SU-DHL-6 (cell line): ENCODE results near the gene ACTN1.

ENCODE experiments used
- H2AFZ ChIP-seq: fragments of 200-600 bp; sonication (generic); 2 replicates; pipeline ENCODE4 v1.6.1; 2014; ENCODE audit warnings: low read depth, mild to moderate bottlenecking, moderate library complexity, mixed read lengths, antibody characterized with exemption, low read length; ENCODE audit not compliant: severe bottlenecking
- H3F3A ChIP-seq: fragments of 200-600 bp; shearing (Covaris generic); 2 replicates; pipeline ENCODE4 v1.6.0; 2016; ENCODE audit warnings: antibody characterized with exemption, mild to moderate bottlenecking; ENCODE audit not compliant: insufficient read depth
- H3K27ac ChIP-seq: fragments of 200-600 bp; sonication (generic); 2 replicates; pipeline ENCODE4 v1.5.1; 2016; ENCODE audit warnings: low read depth, mild to moderate bottlenecking, low read length, moderate library complexity, mixed read lengths
- H3K27me3 ChIP-seq: fragments of 200-600 bp; sonication (generic), shearing (Covaris generic); 2 replicates; pipeline ENCODE4 v1.6.0; 2014; ENCODE audit warnings: mild to moderate bottlenecking, low read length
- H3K36me3 ChIP-seq: fragments of 200-600 bp; sonication (generic); 2 replicates; pipeline ENCODE4 v1.6.1; 2014; ENCODE audit warnings: mild to moderate bottlenecking, low read length, mixed read lengths
- H3K4me2 ChIP-seq: fragments of 300-600, 200-600 bp; shearing (Covaris generic), sonication (generic); 2 replicates; pipeline ENCODE4 v1.6.0; 2014; ENCODE audit warnings: low read length, low read depth, mild to moderate bottlenecking; ENCODE audit not compliant: poor library complexity, severe bottlenecking
- H3K4me3 ChIP-seq: fragments of 200-600 bp; sonication (generic); 2 replicates; pipeline ENCODE4 v1.5.1; 2014; ENCODE audit warnings: antibody characterized with exemption, low read length, mild to moderate bottlenecking, mixed read lengths; ENCODE audit not compliant: insufficient read depth, poor library complexity, severe bottlenecking
- H3K79me2 ChIP-seq: fragments of 200-600 bp; sonication (generic); 2 replicates; pipeline ENCODE4 v1.6.1; 2014; ENCODE audit warnings: mild to moderate bottlenecking, low read length, moderate library complexity; ENCODE audit not compliant: insufficient read depth
- H3K9ac ChIP-seq: fragments of 200-600 bp; sonication (generic); 2 replicates; pipeline ENCODE4 v1.7.0; 2014; ENCODE audit warnings: mild to moderate bottlenecking, low read length
- H3K9me2 ChIP-seq: fragments of 200-600 bp; sonication (generic); replicated peaks from 2 replicates; pipeline ENCODE4 v1.6.1; 2014; ENCODE audit warnings: low read length; ENCODE audit not compliant: insufficient read depth
- H3K9me3 ChIP-seq: fragments of 200-600 bp; sonication (generic); 2 replicates; pipeline ENCODE4 v1.6.1; 2014; ENCODE audit warnings: low read length, mixed read lengths; ENCODE audit not compliant: insufficient read depth
- H4K20me1 ChIP-seq: fragments of 200-600 bp; sonication (generic); 2 replicates; pipeline ENCODE4 v1.6.1; 2014; ENCODE audit warnings: low read depth, mild to moderate bottlenecking, antibody characterized with exemption, low read length, moderate library complexity, mixed read lengths
- EZH2phosphoT487 ChIP-seq: fragments of 200-600 bp; sonication (generic), shearing (Covaris generic); conservative IDR thresholded peaks from 2 replicates; pipeline ENCODE4 v1.6.1; 2018; ENCODE audit warnings: mild to moderate bottlenecking, antibody characterized with exemption, low read length, moderate library complexity, mixed read lengths
- TF ChIP-seq, protein P1 (sequence below): fragments of 200-600 bp; sonication (generic); IDR thresholded peaks from one replicate; pipeline ENCODE4 v1.5.1; 2017; ENCODE audit warnings: antibody characterized with exemption, mild to moderate bottlenecking, low read length, moderate library complexity; ENCODE audit not compliant: insufficient read depth, poor library complexity, severe bottlenecking

ACTN1 gene

DNA sequence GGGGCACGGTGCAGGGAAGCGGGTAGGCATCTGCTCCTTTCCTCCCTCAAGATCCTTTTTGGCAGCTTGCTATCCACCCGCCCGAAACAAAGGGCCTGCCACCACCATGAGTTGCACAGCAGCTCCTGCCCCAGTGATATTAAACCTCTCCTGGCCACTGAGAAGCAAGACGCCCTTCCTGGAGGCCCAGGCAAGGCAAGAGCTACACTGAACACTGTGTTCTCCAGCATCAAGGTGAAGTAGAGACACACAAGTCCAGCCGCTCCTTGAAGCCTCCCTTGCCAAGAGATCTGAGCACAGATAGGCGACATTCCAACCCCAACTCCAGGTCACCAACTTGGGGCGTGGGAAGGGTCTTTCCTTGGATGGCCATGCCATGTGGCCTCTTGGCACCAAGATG is 70.9 kb downstream of the ACTN1 start:
- no peak for TF ChIP-seq EZH2phosphoT487
- TF ChIP-seq, protein P1, sequence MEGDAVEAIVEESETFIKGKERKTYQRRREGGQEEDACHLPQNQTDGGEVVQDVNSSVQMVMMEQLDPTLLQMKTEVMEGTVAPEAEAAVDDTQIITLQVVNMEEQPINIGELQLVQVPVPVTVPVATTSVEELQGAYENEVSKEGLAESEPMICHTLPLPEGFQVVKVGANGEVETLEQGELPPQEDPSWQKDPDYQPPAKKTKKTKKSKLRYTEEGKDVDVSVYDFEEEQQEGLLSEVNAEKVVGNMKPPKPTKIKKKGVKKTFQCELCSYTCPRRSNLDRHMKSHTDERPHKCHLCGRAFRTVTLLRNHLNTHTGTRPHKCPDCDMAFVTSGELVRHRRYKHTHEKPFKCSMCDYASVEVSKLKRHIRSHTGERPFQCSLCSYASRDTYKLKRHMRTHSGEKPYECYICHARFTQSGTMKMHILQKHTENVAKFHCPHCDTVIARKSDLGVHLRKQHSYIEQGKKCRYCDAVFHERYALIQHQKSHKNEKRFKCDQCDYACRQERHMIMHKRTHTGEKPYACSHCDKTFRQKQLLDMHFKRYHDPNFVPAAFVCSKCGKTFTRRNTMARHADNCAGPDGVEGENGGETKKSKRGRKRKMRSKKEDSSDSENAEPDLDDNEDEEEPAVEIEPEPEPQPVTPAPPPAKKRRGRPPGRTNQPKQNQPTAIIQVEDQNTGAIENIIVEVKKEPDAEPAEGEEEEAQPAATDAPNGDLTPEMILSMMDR, result no peak
- Histone ChIP-seq H3K27me3 (no peaks in the 10 kb centered on the region), H3K9me2 (no peaks in the 10 kb centered on the region), H3K79me2 (no peaks in the 10 kb centered on the region), H3K9me3 (no peaks in the 10 kb centered on the region), H3K36me3 (no peaks in the 10 kb centered on the region), H3K27ac (no peak overlapping the region), H3K4me2 (no peak overlapping the region), H4K20me1 (no peaks in the 10 kb centered on the region), H3K9ac (no peak overlapping the region), H3F3A (no peaks in the 10 kb centered on the region), H2AFZ (no peak overlapping the region), H3K4me3 (no peak overlapping the region)

DNA sequence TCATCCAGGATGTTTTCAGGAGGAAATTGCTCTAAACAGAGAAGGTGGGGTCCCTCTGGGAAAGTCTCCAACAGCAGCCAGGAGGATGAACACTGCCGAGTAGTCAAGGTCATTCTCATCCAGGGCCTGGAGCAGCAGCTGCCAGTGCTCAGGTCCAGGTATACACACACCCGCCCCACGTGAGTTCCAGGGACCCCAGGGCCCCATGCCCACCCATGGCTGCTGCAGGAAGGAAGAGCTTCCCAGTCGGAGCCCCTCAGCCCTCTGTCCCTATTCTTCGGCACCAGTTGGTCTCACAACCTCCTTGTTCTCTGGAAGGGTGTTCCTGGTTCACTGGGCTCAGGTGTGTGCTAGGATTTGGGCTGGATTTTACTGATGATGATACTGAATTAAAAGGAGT is 72.7 kb downstream of the ACTN1 start:
- no peaks in the 10 kb centered on the region for H3K36me3 ChIP-seq

DNA sequence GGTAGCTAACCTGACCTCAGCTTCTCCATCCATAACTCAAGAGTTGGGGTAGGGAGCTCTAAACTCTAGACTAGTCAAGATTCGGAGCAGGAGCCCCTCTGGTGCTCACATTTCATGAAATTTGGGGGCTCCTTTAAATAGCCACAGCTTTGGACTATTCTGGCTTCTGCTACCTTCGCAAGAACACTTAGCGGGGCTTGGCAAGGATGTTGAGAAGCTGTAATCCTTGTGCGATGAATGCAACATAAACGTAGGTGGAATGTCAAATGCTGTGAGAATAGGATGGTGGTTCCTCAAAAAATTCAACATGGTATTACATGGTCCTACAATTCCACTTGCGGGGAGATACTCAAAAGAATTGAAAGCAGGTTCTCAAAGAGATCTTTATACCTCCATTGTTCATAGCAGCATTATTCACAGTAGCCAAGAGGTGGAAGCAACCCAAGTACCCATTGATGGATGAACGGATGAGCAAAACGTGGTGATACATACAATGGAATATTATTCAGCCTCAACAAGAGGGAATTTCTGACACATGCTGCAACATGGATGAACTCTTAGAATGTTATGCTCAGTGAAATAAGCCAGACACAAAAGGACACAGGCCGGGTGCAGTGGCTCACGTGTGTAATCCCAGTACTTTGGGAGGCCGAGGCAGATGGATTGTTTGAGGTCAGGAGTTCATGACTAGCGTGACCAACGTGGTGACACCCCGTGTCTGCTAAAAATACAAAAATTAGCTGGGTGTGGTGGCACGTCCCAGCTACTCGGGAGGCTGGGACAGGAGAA is 73.8 kb downstream of the ACTN1 start:
- Histone ChIP-seq H4K20me1 (no peaks in the 10 kb centered on the region), H3K36me3 (no peaks in the 10 kb centered on the region)

More for the DNA sequence above, 72.7 kb downstream of the ACTN1 start:
- Histone ChIP-seq H3K9me3 (no peaks in the 10 kb centered on the region), H3K4me2 (no peak overlapping the region), H3K27me3 (no peaks in the 10 kb centered on the region), H4K20me1 (no peaks in the 10 kb centered on the region), H3K9me2 (no peaks in the 10 kb centered on the region), H3K27ac (no peak overlapping the region), H2AFZ (no peak overlapping the region), H3K9ac (no peak overlapping the region), H3K79me2 (no peaks in the 10 kb centered on the region), H3K4me3 (no peak overlapping the region), H3F3A (no peaks in the 10 kb centered on the region)
- TF ChIP-seq EZH2phosphoT487, result no peak
- TF ChIP-seq, protein P1, result no peak

More for the DNA sequence above, 73.8 kb downstream of the ACTN1 start:
- Histone ChIP-seq H3K4me2 (no peak overlapping the region), H3K27me3 (no peaks in the 10 kb centered on the region), H3K4me3 (no peak overlapping the region), H3K27ac (no peak overlapping the region), H3F3A (no peaks in the 10 kb centered on the region), H2AFZ (no peak overlapping the region), H3K9me2 (no peaks in the 10 kb centered on the region), H3K79me2 (no peaks in the 10 kb centered on the region), H3K9ac (no peak overlapping the region), H3K9me3 (no peaks in the 10 kb centered on the region)
- TF ChIP-seq, protein P1, result no peak
- no peak for TF ChIP-seq EZH2phosphoT487
